IPS-NIHi11 (cell line): Measurements from ENCODE around the gene DHRSX.
"Not testable (repeated sequence)": the region's sequence is repeated elsewhere in the genome, so short reads cannot be mapped to it uniquely, and the experiment has no call there.

Experiments
- DNase-seq: peaks from one replicate; pipeline ENCODE4 v3.0.0; 2012; ENCODE audit warnings: mixed read lengths, low spot score

The DHRSX gene

DNA sequence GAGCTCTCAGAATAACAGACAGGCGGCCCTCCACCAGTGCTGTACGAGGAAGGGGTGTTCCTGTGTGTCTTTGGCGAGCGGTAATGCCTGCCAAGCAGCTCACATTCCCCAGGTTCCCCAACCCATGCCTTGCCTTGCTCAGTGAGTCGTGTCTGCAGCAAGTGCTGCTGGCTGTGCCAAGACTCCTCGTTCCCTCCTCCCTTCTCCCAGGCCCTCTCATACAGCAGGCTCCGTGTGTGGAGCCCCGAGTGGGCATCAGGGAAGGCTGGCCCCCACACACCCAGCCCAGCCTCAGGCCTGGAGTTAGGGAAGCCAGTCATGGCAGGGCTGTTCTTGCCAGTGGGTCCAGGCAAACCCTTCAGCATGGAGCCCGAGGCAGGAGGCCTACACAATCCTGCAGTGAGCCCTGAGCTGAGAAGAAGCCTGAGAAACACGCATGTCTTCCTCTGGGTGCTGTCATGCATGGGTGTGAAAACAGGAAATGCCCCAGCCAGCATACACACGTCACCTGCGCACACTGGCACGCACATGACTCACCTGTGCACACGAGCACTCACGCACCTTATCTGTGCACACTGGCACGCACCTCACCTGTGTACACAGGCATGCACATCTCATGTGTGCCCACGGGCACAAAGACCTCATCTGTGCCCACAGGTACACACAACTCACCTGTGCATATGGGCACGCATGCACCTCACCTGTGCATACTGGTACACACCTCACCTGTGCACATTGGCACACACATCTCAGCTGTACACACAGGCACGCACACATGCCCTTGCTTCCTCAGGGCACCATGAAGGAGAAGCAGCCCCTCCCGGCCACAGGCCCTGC is 238.7 kb downstream of the DHRSX start:
- DNase-seq: no peak

GRCh38 chrX:2252331-2253065 is 248.3 kb downstream of the DHRSX start:
- DNase-seq: no peak

- DNase-seq: no peak
Observed at GRCh38 chrX:2251211-2251610, 249.6 kb downstream of the DHRSX start.

DNA sequence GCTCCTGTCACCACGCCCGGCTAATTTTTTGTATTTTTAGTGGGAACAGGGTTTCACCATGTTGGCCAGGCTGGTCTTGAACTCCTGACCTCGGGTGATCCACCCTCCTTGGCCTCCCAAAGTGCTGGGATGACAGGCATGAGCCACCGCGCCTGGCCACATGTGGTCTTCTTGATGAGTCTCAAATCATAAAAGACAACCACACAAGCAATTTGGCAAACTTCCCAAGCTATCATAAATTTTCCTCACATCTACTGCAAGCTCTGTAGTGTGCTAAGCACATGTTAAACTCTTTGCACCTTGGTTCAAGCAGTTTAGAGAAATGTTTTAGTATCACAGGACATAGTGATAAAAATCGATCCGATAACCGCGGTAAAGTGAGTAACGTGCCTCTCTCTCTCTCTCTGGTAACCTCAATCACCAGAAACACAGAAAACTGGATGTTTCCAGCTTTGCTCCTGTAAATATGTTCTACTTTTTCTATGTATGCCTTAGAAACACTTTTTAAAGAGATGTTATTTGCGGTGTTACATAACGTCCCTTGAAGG is 256.8 kb downstream of the DHRSX start:
- DNase-seq: no peak

- no peak for DNase-seq
Observed at GRCh38 chrX:2242980-2243379, 257.8 kb downstream of the DHRSX start.

DNA sequence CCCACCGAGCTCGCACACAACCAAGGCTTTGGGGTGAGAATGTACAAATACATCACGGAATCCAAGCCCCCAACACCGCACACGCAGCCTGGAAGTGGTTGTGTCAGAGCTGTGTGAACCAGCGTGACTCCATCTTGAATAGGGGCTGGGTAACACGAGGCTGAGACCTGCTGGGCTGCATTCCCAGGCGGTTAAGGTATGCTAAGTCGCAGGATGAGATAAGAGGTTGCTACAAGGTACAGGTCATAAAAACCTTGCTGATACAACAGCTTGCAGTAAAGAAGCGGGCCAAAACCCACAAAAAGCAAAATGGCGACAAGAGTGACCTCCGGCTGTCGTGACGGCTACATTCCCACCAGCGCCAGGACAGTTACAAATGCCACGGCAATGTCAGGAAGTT is 258.4 kb downstream of the DHRSX start:
- no peak for DNase-seq

GRCh38 chrX:2241496-2241895 is 259.3 kb downstream of the DHRSX start:
- DNase-seq: not testable (repeated sequence)

GRCh38 chrX:2240761-2241160 is 260.0 kb downstream of the DHRSX start:
- DNase-seq: not testable (repeated sequence)

- no peak for DNase-seq
Observed at GRCh38 chrX:2237976-2238375, 262.8 kb downstream of the DHRSX start.

- DNase-seq: no peak
Observed at GRCh38 chrX:2231570-2232192, 269.1 kb downstream of the DHRSX start.

DNA sequence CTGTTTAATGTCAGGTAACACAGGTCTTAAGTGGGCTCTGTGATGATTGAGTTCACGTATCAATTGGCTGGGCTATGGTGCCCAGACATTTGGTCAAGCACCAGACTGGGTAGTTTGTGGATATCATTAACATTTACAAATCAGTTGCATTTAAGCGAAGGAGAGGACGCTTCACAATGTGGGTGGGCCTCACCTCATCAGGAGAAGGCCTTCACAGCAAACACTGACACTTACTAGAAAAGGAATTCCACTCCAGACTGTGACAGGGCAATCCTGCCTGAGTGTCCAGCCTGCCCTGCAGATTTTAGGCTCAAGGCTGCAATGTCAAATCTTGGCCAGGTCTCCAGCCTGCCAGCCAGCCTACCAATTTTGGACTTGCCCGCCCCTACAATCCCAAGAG is 270.3 kb downstream of the DHRSX start:
- DNase-seq: no peak

DNA sequence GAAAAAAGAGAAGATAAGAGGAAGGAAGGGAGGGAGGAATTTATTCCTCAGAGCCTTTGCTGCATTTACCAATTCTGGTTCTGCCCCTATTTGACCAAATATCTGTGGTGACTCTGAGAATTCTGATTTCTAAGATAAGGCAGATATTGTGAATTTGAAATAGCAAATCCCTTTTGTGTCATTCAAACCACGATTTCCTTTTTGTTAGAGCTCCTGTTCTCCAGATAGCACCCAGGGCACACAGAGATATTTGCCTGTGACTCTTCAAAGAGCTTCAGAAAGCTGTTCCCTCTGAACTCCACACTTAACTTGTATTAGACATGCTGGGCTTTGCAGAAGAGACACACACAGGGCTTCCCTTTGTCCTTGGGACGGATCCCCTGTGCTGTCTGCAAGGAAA is 272.2 kb downstream of the DHRSX start:
- DNase-seq: no peak

DNA sequence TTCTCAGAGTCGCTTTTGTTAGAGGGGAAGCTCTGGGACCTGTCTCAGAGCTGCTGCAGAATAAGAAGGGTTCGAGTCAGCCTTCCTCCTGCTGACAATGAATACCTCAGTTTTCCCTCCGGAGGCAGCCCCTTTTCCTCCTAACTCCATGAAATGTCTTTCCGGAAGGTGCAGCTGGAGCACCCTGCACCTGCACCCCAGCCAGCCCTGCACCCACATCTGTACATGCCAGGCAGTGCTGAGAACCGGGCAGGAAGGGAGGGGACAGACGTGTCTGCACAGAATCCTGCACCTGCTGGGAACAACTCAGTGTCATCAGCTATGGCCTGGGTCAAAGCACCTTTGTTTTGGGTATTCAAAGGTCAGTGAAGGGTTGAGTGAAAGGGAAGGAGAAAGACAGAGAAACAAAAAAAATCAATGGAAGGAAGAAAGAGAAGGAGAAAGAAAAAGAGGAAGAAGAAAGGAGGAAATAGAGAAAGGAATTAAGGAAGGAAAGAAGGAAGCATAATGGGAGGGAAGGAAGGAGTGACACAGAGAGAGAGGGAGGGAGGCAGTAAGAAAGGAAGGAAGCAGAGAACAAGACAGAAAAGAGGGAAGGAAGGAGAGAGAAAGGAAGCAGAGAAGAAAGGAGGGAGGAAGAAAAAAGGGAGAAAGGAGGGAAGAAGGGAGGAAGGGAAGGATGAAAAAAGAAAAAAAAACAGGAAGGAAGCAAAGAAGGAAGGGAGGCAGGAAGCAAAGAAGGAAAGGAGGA is 273.7 kb downstream of the DHRSX start:
- DNase-seq: no peak

DNA sequence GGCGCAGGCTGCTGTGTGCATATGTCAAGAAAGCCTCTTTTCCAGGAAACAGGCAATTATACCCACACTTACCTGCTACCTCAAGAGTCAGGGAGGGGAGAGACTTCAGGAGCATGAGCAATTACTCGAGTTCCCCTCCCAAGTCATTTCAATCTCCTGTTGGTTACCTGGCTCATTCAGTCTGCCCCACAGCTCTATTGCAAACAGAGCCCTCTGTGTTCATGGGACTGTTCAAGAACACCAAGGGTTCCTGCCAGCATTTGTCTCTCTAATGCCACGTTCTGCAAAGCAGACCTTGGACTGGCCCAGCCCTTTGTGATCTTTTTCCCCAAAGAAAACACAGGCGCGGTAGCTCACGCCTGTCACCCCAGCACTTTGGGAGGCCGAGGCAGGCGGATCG is 274.6 kb downstream of the DHRSX start:
- no peak for DNase-seq

GRCh38 chrX:2224597-2225235 is 276.1 kb downstream of the DHRSX start:
- DNase-seq: no peak

GRCh38 chrX:2224161-2224560 is 276.6 kb downstream of the DHRSX start:
- no peak for DNase-seq

DNA sequence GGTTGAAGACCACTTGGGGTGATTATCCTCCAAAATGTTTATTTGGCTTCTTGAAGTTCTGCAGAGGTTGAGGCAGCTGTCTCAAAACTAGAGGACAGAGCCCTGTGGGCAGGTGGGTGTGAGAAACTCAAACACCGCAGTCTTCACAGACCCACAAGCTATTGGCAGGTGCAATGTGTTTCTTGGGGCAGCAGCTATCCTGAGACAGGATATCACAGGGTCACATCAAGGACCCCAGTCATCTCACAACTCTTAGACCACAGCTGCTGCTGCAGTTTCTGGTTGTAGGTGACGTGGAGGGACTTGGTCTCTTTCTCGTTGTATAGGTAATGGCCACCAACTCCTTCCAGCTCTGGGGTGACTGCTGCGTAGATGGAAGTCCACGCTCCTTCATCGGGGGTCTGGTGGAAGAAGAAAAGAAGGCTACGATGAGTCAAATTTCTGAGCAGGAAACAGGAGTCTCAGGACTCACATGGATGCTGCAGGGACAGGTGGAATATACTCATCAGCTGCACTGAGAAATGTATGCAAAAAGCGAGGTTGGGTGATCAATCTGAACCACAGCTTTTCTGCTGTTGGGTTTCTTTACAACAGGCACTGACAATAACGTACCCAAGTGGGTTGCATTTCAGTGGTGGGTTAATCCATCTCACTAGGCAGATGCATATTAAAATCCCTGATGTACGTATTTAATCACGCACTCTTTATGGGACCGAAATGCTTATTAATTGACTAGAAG is 279.8 kb downstream of the DHRSX start:
- no peak for DNase-seq

- DNase-seq: no peak
Observed at GRCh38 chrX:2220296-2220695, 280.5 kb downstream of the DHRSX start.

DNA sequence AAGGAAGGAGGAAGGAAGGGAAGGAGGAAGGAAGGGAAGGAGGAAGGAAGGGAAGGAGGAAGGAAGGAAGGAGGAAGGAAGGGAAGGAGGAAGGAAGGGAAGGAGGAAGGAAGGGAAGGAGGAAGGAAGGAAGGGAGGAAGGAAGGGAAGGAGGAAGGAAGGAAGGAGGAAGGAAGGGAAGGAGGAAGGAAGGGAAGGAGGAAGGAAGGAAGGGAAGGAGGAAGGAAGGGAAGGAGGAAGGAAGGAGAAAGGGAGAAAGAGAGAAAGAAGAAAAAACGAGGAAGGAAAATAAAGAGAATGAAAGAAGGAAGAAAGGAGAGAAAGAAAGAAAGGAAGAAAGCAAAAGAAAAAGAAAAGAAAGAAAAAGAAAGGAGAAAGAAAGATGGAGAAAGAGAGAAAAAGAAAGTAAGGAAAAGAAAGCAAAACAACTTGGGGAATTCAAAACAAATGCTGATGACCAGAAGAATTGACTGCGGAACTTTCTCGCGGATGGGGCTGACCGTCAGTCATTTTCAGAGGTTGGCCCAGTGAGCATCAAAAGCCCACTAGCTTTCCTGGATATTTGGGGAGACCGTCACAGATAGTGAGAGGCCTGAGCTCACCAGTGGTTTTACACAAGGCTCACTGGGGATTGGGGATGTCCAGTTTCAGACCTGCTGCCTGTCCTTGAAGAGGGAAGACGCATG is 286.5 kb downstream of the DHRSX start:
- not testable (repeated sequence) for DNase-seq

DNA sequence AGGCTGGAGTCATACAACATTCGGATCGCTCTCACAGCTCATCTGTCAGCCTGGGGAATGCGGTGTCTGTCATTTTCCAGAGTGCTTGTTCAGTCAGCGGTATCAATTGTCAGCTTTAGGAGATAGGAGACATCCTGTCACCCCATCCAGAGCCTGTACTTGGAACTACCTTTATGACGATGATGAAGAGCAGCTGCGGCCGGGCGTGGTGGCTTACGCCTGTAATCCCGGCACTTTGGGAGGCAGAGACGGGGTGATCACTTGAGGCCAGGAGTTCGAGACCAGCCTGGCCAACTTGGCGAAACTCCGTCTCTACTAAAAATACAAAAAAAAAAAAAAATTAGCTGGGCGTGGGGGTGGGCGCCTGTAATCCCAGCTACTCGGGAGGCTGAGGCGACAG is 289.1 kb downstream of the DHRSX start:
- not testable (repeated sequence) for DNase-seq
